ENCODE measurements around the gene TMEM250.

The TMEM250 gene

GRCh38 chr9:136147038-136147889 lies 28.6 kb upstream of the TMEM250 start:
- no peak for DNase-seq

GRCh38 chr9:136146126-136147037 lies 27.7 kb upstream of the TMEM250 start:
- no peak for DNase-seq

- no peak for DNase-seq
Measured at GRCh38 chr9:136145580-136145979, 26.9 kb upstream of the TMEM250 start.

GRCh38 chr9:136144450-136144849 lies 25.8 kb upstream of the TMEM250 start:
- no peak for DNase-seq

- no peak for DNase-seq
Measured at GRCh38 chr9:136143215-136144001, 24.7 kb upstream of the TMEM250 start.

- no peak for DNase-seq
Measured at GRCh38 chr9:136142859-136143214, 24.2 kb upstream of the TMEM250 start.

- DNase-seq: no peak
Measured at GRCh38 chr9:136142414-136142796, 23.7 kb upstream of the TMEM250 start.

- no peak for DNase-seq
Measured at GRCh38 chr9:136141682-136142413, 23.2 kb upstream of the TMEM250 start.

- DNase-seq: no peak
Measured at GRCh38 chr9:136140966-136141365, 22.3 kb upstream of the TMEM250 start.

- DNase-seq: no peak
Measured at GRCh38 chr9:136140046-136140445, 21.4 kb upstream of the TMEM250 start.

GRCh38 chr9:136138566-136138965 lies 19.9 kb upstream of the TMEM250 start:
- DNase-seq: no peak

GRCh38 chr9:136137321-136138265 lies 18.9 kb upstream of the TMEM250 start:
- no peak for DNase-seq

GRCh38 chr9:136136127-136136925 lies 17.7 kb upstream of the TMEM250 start:
- DNase-seq: no peak

- DNase-seq: peak; percentile 71
Measured at GRCh38 chr9:136135326-136136126, 16.9 kb upstream of the TMEM250 start.

GRCh38 chr9:136133959-136134484 lies 15.3 kb upstream of the TMEM250 start:
- peak; percentile 63 for DNase-seq

GRCh38 chr9:136133191-136133958 lies 14.7 kb upstream of the TMEM250 start:
- peak; percentile 73 for DNase-seq

- DNase-seq: no peak
Measured at GRCh38 chr9:136132512-136133050, 13.9 kb upstream of the TMEM250 start.

Measured in retina (tissue), 1 donor.